PC-3 (cell line): ENCODE measurements around the gene HDGFL3. TPM values are rescaled to one million over a fixed set of nuclear protein-coding genes. Genes with fewer than 3 reads are reported as not detected.
"Not testable (repeated sequence)": the region's sequence is repeated elsewhere in the genome, so short reads cannot be mapped to it uniquely, and the experiment has no call there.

Experiments used
- ATAC-seq: fragments of 200-7000 bp; cut with Tn5 transposase; 2 replicates; pipeline ENCODE4 v1.9.1; 2020; ENCODE audit warnings: mild to moderate bottlenecking, moderate library complexity
- BruUV-seq: library from RNA; stranded (reverse); fragments of 400-500 nt; replicated peaks from 2 replicates; lab custom pipeline; 2021; lab: Mats Ljungman, UMichigan
- CTCF ChIA-PET: fragments of 300-600 bp; sonication (Branson Sonifier 250); formaldehyde crosslinking; loops from one replicate; lab custom pipeline; 2022; ENCODE audit warnings: antibody characterized with exemption; lab: Charles Lee
- POLR2A ChIA-PET: fragments of 300-600 bp; sonication (Branson Sonifier 250); formaldehyde crosslinking; loops from one replicate; lab custom pipeline; 2022; ENCODE audit warnings: antibody characterized with exemption; ENCODE audit not compliant: unreplicated experiment; lab: Charles Lee
- DNase-seq: peaks from one replicate; pipeline ENCODE4 v3.0.0-alpha.2; 2015
- H2AFZ ChIP-seq: fragments of 300-600 bp; sonication (generic); 2 replicates; pipeline ENCODE4 v1.6.0; 2016; ENCODE audit warnings: antibody characterized with exemption, low read length
- H3F3A ChIP-seq: fragments of 300-600 bp; sonication (generic); one replicate; pipeline ENCODE4 v1.6.0; 2017; ENCODE audit warnings: antibody characterized with exemption, low read length, control low read depth, mild to moderate bottlenecking; ENCODE audit not compliant: unreplicated experiment
- H3K27ac ChIP-seq: fragments of 300-600 bp; sonication (generic); 2 replicates; pipeline ENCODE4 v1.5.1; 2016; ENCODE audit warnings: mild to moderate bottlenecking, low read length
- H3K27me3 ChIP-seq: fragments of 300-600 bp; sonication (generic); 2 replicates; pipeline ENCODE4 v1.6.1; 2016; ENCODE audit warnings: low read length, mixed read lengths
- H3K36me3 ChIP-seq: fragments of 300-600 bp; sonication (generic); 2 replicates; pipeline ENCODE4 v1.6.1; 2016; ENCODE audit warnings: low read depth, mixed run types, low read length, mixed read lengths
- H3K4me1 ChIP-seq: fragments of 300-600 bp; sonication (generic); 2 replicates; pipeline ENCODE4 v1.5.1; 2016; ENCODE audit warnings: low read length; ENCODE audit not compliant: insufficient read depth
- H3K4me2 ChIP-seq: fragments of 300-600 bp; sonication (generic); 2 replicates; pipeline ENCODE4 v1.6.0; 2016; ENCODE audit warnings: low read length
- H3K4me3 ChIP-seq: fragments of 300-600 bp; sonication (generic); 2 replicates; pipeline ENCODE4 v1.5.1; 2016; ENCODE audit warnings: mild to moderate bottlenecking, low read length, mixed read lengths
- H3K79me2 ChIP-seq: fragments of 300-600 bp; sonication (generic); 2 replicates; pipeline ENCODE4 v1.6.1; 2017; ENCODE audit warnings: low read length, mixed read lengths
- H3K9ac ChIP-seq: fragments of 300-600 bp; sonication (generic); 2 replicates; pipeline ENCODE4 v1.6.0; 2016; ENCODE audit warnings: mild to moderate bottlenecking, low read length
- H3K9me2 ChIP-seq: fragments of 300-600 bp; sonication (generic); replicated peaks from 2 replicates; pipeline ENCODE4 v1.6.1; 2016; ENCODE audit warnings: mixed run types, low read length, mixed read lengths
- H3K9me3 ChIP-seq: fragments of 300-600 bp; sonication (generic); 2 replicates; pipeline ENCODE4 v1.6.1; 2016; ENCODE audit warnings: low read length, mixed read lengths
- H4K20me1 ChIP-seq: fragments of 300-600 bp; sonication (generic); 2 replicates; pipeline ENCODE4 v1.6.1; 2016; ENCODE audit warnings: low read length, mixed read lengths
- CTCF ChIP-seq: fragments of 300-600 bp; sonication (generic); conservative IDR thresholded peaks from 2 replicates; pipeline ENCODE4 v1.5.1; 2017; ENCODE audit warnings: antibody characterized with exemption, low read depth, mild to moderate bottlenecking, low read length
- EZH2 ChIP-seq: fragments of 300-600 bp; sonication (generic); IDR thresholded peaks from one replicate; pipeline ENCODE4 v1.6.1; 2017; ENCODE audit warnings: antibody characterized with exemption, mild to moderate bottlenecking, low read length; ENCODE audit not compliant: unreplicated experiment
- EZH2phosphoT487 ChIP-seq: fragments of 300-600 bp; sonication (generic); IDR thresholded peaks from 2 replicates; pipeline ENCODE4 v1.6.1; 2018; ENCODE audit warnings: mild to moderate bottlenecking, antibody characterized with exemption, low read length, borderline replicate concordance
- intact Hi-C: fragments of 100-400 bp; cut with micrococcal nuclease; formaldehyde crosslinking; loops from 2 replicates; pipeline ENCODE4 v1.9.0; 2023
- total RNA-seq: library from RNA; depleted of rRNA; stranded (reverse); fragments of >200 nt; gene quantifications from 2 replicates; pipeline ENCODE4 v1.2.3, GENCODE V29; 2014

The HDGFL3 gene
- total RNA-seq, 1 experiment from 2014 or later = 38.4 TPM

- CTCF ChIA-PET = no interaction called here
- no peaks in the 10 kb centered on the region for H4K20me1 ChIP-seq
- no peak overlapping the region for H2AFZ ChIP-seq
- no peak overlapping the region for H3K4me3 ChIP-seq
- DNase-seq (no peak), ATAC-seq (no peak)
- H3K9me3 ChIP-seq = no peaks in the 10 kb centered on the region
- no peak overlapping the region for H3K4me2 ChIP-seq
- no peaks in the 10 kb centered on the region for H3K36me3 ChIP-seq
- POLR2A ChIA-PET = no interaction called here
- peaks cover 12% of the 10 kb centered on the region; the same call in 1 of the 2 replicates for H3K79me2 ChIP-seq
- H3F3A ChIP-seq = no peaks in the 10 kb centered on the region
- no peak for TF ChIP-seq CTCF
- TF ChIP-seq EZH2phosphoT487 = no peak
- TF ChIP-seq EZH2 = no peak
- no peak overlapping the region for H3K9ac ChIP-seq
- H3K9me2 ChIP-seq = no peaks in the 10 kb centered on the region
- H3K27ac ChIP-seq = no peak overlapping the region
- intact Hi-C loops = no loop called here
- no peaks in the 10 kb centered on the region for H3K4me1 ChIP-seq
- no TSS peak for BruUV-seq
- no peaks in the 10 kb centered on the region for H3K27me3 ChIP-seq
Observed at GRCh38 chr15:83174891-83175290, 32.7 kb downstream of the HDGFL3 start.

GRCh38 chr15:83170474-83171165 lies 37.0 kb downstream of the HDGFL3 start:
- ChIA-PET CTCF (no interaction called here), POLR2A (no interaction called here)
- Histone ChIP-seq H3K9me2 (no peaks in the 10 kb centered on the region), H3K27ac (no peak overlapping the region), H3K9ac (no peak overlapping the region), H4K20me1 (no peaks in the 10 kb centered on the region), H3K27me3 (no peaks in the 10 kb centered on the region), H3K4me1 (no peaks in the 10 kb centered on the region), H3K4me2 (no peak overlapping the region), H3K4me3 (no peak overlapping the region), H3K36me3 (0 out of 2 replicates have a peak, but pooled peaks cover 5% of the 10 kb centered on the region), H3F3A (no peaks in the 10 kb centered on the region), H2AFZ (no peak overlapping the region), H3K9me3 (no peaks in the 10 kb centered on the region), H3K79me2 (peaks cover 44% of the 10 kb centered on the region)
- TF ChIP-seq EZH2phosphoT487 (no peak), EZH2 (no peak), CTCF (no peak)
- DNase-seq (no peak), ATAC-seq (peak; percentile 40; the same call in 1 of the 2 replicates)
- intact Hi-C loops = no loop called here
- no TSS peak for BruUV-seq

GRCh38 chr15:83169576-83169975 lies 38.0 kb downstream of the HDGFL3 start:
- CTCF ChIA-PET, POLR2A ChIA-PET: not testable (repeated sequence)

More at GRCh38 chr15:83169576-83169975, 38.0 kb downstream of the HDGFL3 start:
- H3K27ac ChIP-seq, H2AFZ ChIP-seq, BruUV-seq, H3K9ac ChIP-seq, H3K4me3 ChIP-seq, H3K4me1 ChIP-seq, H3K4me2 ChIP-seq, H3K36me3 ChIP-seq, H3F3A ChIP-seq, H3K27me3 ChIP-seq, H4K20me1 ChIP-seq, H3K9me3 ChIP-seq, ATAC-seq, DNase-seq, intact Hi-C loops, H3K9me2 ChIP-seq: not testable (repeated sequence)
- H3K79me2 ChIP-seq = peaks cover 48% of the 10 kb centered on the region
